Peyer's patch (tissue), 4 donors: ENCODE results near the gene ZGPAT.

ENCODE experiments used
- POLR2A ChIP-seq, 2 donors: fragments of 450-650 bp; IDR thresholded peaks; one replicate each; pipeline ENCODE4 v1.5.1; 2017; ENCODE audit warnings: antibody characterized with exemption in 2 of 2, mild to moderate bottlenecking in 2 of 2, moderate library complexity in 2 of 2
- TF ChIP-seq, protein P1 (sequence below), 6 experiments: fragments of 450-650 bp in 4 of 6; fragments of 200-600 bp in 2 of 6; sonication (generic) in 1 of 6; IDR thresholded peaks; one replicate each; pipeline ENCODE4 v1.5.1; 2017 to 2019; ENCODE audit warnings: antibody characterized with exemption in 6 of 6, mild to moderate bottlenecking in 3 of 6, moderate library complexity in 1 of 6

DNA sequence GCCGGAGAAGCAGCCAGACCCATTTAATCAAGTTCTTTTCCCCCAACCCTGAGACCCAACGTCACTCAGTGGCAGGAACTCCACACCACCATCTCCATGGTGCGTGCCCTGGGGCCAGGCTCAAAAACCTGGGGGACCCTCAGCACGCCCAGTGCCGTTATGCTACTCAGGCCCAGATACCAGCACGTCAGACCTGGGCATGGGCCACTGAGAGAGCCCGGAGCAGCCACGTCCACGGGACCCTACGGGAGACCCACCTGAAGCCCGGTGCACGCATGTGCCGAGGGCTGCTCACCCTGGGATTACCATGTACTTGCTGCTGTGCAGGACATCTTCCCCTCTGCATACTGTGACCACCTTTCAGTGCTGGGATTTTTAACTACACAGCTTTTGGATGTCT is 45.5 kb downstream of the ZGPAT start:
- TF ChIP-seq, protein P1, sequence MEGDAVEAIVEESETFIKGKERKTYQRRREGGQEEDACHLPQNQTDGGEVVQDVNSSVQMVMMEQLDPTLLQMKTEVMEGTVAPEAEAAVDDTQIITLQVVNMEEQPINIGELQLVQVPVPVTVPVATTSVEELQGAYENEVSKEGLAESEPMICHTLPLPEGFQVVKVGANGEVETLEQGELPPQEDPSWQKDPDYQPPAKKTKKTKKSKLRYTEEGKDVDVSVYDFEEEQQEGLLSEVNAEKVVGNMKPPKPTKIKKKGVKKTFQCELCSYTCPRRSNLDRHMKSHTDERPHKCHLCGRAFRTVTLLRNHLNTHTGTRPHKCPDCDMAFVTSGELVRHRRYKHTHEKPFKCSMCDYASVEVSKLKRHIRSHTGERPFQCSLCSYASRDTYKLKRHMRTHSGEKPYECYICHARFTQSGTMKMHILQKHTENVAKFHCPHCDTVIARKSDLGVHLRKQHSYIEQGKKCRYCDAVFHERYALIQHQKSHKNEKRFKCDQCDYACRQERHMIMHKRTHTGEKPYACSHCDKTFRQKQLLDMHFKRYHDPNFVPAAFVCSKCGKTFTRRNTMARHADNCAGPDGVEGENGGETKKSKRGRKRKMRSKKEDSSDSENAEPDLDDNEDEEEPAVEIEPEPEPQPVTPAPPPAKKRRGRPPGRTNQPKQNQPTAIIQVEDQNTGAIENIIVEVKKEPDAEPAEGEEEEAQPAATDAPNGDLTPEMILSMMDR (IDR thresholded peaks at IDR 0.05): no peak
- no peak for TF ChIP-seq POLR2A (IDR thresholded peaks at IDR 0.05)
